Measurements from ENCODE around the gene KLHL21.

The KLHL21 gene

GRCh38 chr1:6631058-6631457 is 28.4 kb upstream of the KLHL21 start:
- no peak for TF ChIP-seq CTCF (IDR thresholded peaks at IDR 0.05; ENCODE audit: low read depth, low read length)
- H3K4me3 ChIP-seq (replicated peaks in 1 of 2; ENCODE audit: low read depth in 2 of 2, low read length in 2 of 2): no peak overlapping the region
- no peak for DNase-seq (ENCODE audit: low read depth in 2 of 2)

- no peak for DNase-seq (ENCODE audit: low read depth in 2 of 2)
- no peak for TF ChIP-seq CTCF (IDR thresholded peaks at IDR 0.05; ENCODE audit: low read depth, low read length)
- H3K4me3 ChIP-seq (replicated peaks in 1 of 2; ENCODE audit: low read depth in 2 of 2, low read length in 2 of 2): no peak overlapping the region
Observed at GRCh38 chr1:6630027-6630426, 27.4 kb upstream of the KLHL21 start.

- H3K4me3 ChIP-seq (replicated peaks in 1 of 2; ENCODE audit: low read depth in 2 of 2, low read length in 2 of 2): no peak overlapping the region
- no peak for TF ChIP-seq CTCF (IDR thresholded peaks at IDR 0.05; ENCODE audit: low read depth, low read length)
- no peak for DNase-seq (ENCODE audit: low read depth in 2 of 2)
Observed at GRCh38 chr1:6628971-6629479, 26.4 kb upstream of the KLHL21 start.

- no peak for TF ChIP-seq CTCF (IDR thresholded peaks at IDR 0.05; ENCODE audit: low read depth, low read length)
- H3K4me3 ChIP-seq (replicated peaks in 1 of 2; ENCODE audit: low read depth in 2 of 2, low read length in 2 of 2): no peak overlapping the region
- no peak for DNase-seq (ENCODE audit: low read depth in 2 of 2)
Observed at GRCh38 chr1:6627841-6628545, 25.3 kb upstream of the KLHL21 start.

GRCh38 chr1:6627031-6627430 is 24.4 kb upstream of the KLHL21 start:
- TF ChIP-seq CTCF (IDR thresholded peaks at IDR 0.05; ENCODE audit: low read depth, low read length): no peak
- DNase-seq (ENCODE audit: low read depth in 2 of 2): no peak
- H3K4me3 ChIP-seq (replicated peaks in 1 of 2; ENCODE audit: low read depth in 2 of 2, low read length in 2 of 2): no peak overlapping the region

- DNase-seq (ENCODE audit: low read depth in 2 of 2): peak; percentile 50 to 81
- no peak for TF ChIP-seq CTCF (IDR thresholded peaks at IDR 0.05; ENCODE audit: low read depth, low read length)
- H3K4me3 ChIP-seq (replicated peaks in 1 of 2; ENCODE audit: low read depth in 2 of 2, low read length in 2 of 2): peak overlapping the region; percentile 69 to 73
Observed at GRCh38 chr1:6625584-6626149, 23.0 kb upstream of the KLHL21 start.

All from cardiac fibroblast (primary cell).